Measurements from ENCODE around the gene SFXN5.

- TF ChIP-seq CTCF (IDR thresholded peaks at IDR 0.05) (no peak), POLR2A (IDR thresholded peaks at IDR 0.05; ENCODE audit: low read length) (no peak), POLR2AphosphoS2 (conservative IDR thresholded peaks at IDR 0.05; ENCODE audit: low read length) (no peak), NR3C1 (IDR thresholded peaks at IDR 0.05) (no peak), JUN (IDR thresholded peaks at IDR 0.05) (no peak), ESRRA (IDR thresholded peaks at IDR 0.05; ENCODE audit: borderline replicate concordance, low read length) (no peak), REST (IDR thresholded peaks at IDR 0.05) (no peak), CHD2 (IDR thresholded peaks at IDR 0.05; ENCODE audit: low read length, partially characterized antibody) (no peak), NFE2L2 (conservative IDR thresholded peaks at IDR 0.05; ENCODE audit: low read length) (no peak), EP300 (IDR thresholded peaks at IDR 0.05) (no peak), MYC (IDR thresholded peaks at IDR 0.05; ENCODE audit: borderline replicate concordance, low read length) (no peak), RARB (CRISPR knock-in tag; IDR thresholded peaks at IDR 0.05) (no peak), PBX3 (IDR thresholded peaks at IDR 0.05) (no peak), ZFP36 (IDR thresholded peaks at IDR 0.05; ENCODE audit: borderline replicate concordance, partially characterized antibody) (no peak)
Observed at GRCh38 chr2:72956050-72956395, 115.5 kb downstream of the SFXN5 start.
